ENCODE results near the gene CNGB1. TPM values are rescaled to one million over a fixed set of nuclear protein-coding genes. Genes with fewer than 3 reads are reported as not detected.

The CNGB1 gene
- total RNA-seq, 2 experiments from 2014 or later: not detected

GRCh38 chr16:57949013-57949412 is 21.9 kb downstream of the CNGB1 start:
- H3K27ac Mint-ChIP-seq: no peak overlapping the region
- H3K4me3 Mint-ChIP-seq: no peak overlapping the region
- ATAC-seq (no peak), DNase-seq (no peak)
- POLR2A ChIA-PET: no interaction called here
- H3K36me3 Mint-ChIP-seq (ENCODE audit: low read depth): no peaks in the 10 kb centered on the region
- H3K4me1 Mint-ChIP-seq (ENCODE audit: low read depth): no peaks in the 10 kb centered on the region
- TF ChIP-seq, protein P1, sequence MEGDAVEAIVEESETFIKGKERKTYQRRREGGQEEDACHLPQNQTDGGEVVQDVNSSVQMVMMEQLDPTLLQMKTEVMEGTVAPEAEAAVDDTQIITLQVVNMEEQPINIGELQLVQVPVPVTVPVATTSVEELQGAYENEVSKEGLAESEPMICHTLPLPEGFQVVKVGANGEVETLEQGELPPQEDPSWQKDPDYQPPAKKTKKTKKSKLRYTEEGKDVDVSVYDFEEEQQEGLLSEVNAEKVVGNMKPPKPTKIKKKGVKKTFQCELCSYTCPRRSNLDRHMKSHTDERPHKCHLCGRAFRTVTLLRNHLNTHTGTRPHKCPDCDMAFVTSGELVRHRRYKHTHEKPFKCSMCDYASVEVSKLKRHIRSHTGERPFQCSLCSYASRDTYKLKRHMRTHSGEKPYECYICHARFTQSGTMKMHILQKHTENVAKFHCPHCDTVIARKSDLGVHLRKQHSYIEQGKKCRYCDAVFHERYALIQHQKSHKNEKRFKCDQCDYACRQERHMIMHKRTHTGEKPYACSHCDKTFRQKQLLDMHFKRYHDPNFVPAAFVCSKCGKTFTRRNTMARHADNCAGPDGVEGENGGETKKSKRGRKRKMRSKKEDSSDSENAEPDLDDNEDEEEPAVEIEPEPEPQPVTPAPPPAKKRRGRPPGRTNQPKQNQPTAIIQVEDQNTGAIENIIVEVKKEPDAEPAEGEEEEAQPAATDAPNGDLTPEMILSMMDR (IDR thresholded peaks at IDR 0.05): no peak
- H3K27me3 Mint-ChIP-seq: no peaks in the 10 kb centered on the region
- intact Hi-C loops (cut with micrococcal nuclease): no loop called here
- CTCF ChIA-PET: interaction anchor here (0.8 kb wide), 1 partner anchor 51 kb away, joined by 3 read pairs; no protein-coding TSS in a partner anchor
- no peaks in the 10 kb centered on the region for H3K9me3 Mint-ChIP-seq

DNA sequence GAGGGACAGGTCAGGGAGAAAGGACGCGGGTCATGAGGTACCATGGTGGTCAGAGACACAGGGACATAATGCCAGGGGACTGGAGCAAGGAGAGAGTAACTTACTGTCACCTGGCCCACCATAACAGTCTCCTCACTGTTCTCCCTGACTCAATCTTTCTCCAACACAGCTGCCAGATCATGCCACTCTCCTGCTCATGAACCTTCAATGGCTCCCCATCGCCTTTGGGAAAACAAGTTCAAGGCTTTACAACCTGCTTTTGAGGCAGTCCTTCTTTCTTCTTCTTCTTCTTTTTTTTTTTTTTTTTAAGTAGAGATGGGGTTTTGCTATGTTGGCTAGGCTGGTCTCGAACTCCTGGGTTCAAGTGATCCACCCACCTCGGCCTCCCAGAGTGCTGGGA is 22.9 kb downstream of the CNGB1 start:
- ChIA-PET CTCF (no interaction called here), POLR2A (no interaction called here)
- ATAC-seq: no peak
- Mint-ChIP-seq H3K27me3 (no peaks in the 10 kb centered on the region), H3K27ac (no peak overlapping the region), H3K4me1 (ENCODE audit: low read depth) (no peaks in the 10 kb centered on the region), H3K4me3 (no peak overlapping the region), H3K36me3 (ENCODE audit: low read depth) (no peaks in the 10 kb centered on the region), H3K9me3 (no peaks in the 10 kb centered on the region)
- intact Hi-C loops (cut with micrococcal nuclease): no loop called here
- TF ChIP-seq, protein P1 (IDR thresholded peaks at IDR 0.05): no peak
- no peak for DNase-seq

- Mint-ChIP-seq H3K36me3 (ENCODE audit: low read depth) (no peaks in the 10 kb centered on the region), H3K27me3 (no peaks in the 10 kb centered on the region), H3K4me3 (no peak overlapping the region), H3K27ac (no peak overlapping the region), H3K9me3 (no peaks in the 10 kb centered on the region), H3K4me1 (ENCODE audit: low read depth) (no peaks in the 10 kb centered on the region)
- CTCF ChIA-PET: no interaction called here
- TF ChIP-seq, protein P1 (IDR thresholded peaks at IDR 0.05): no peak
- intact Hi-C loops (cut with micrococcal nuclease): no loop called here
- POLR2A ChIA-PET: no interaction called here
- ATAC-seq (no peak), DNase-seq (no peak)
These were observed 23.7 kb downstream of the CNGB1 start for GRCh38 chr16:57947261-57947660.

- H3K4me3 Mint-ChIP-seq: no peak overlapping the region
- POLR2A ChIA-PET: no interaction called here
These were observed 24.6 kb downstream of the CNGB1 start for GRCh38 chr16:57946181-57946801.

DNA sequence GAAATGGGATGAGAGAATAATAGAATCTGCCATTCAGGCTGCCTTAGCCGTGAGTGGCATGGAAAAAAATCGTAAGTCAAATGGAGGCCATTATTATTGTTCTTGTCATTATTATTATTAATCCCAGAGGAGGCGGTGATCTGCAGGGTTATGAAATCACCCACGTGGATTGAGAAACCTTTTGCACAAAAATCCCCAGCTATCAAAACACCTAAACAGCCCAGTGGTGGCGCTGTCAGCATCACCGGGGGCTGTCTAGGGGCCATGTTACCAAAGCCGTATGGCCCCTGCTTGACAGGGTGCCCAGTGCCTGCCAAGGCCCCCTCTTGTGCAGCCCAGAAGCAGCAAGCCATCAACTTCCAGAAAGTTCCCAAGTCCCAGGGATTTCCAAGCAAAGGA is 25.2 kb downstream of the CNGB1 start:
- Mint-ChIP-seq H3K4me3 (no peak overlapping the region), H3K27ac (no peak overlapping the region), H3K9me3 (no peaks in the 10 kb centered on the region), H3K4me1 (ENCODE audit: low read depth) (no peaks in the 10 kb centered on the region), H3K27me3 (peaks cover 1% of the 10 kb centered on the region), H3K36me3 (ENCODE audit: low read depth) (no peaks in the 10 kb centered on the region)
- ATAC-seq (no peak), DNase-seq (no peak)
- TF ChIP-seq, protein P1 (IDR thresholded peaks at IDR 0.05): no peak
- POLR2A ChIA-PET: no interaction called here
- CTCF ChIA-PET: no interaction called here
- intact Hi-C loops (cut with micrococcal nuclease): no loop called here

More at GRCh38 chr16:57946181-57946801, 24.6 kb downstream of the CNGB1 start:
- ATAC-seq: no peak
- DNase-seq: no peak
- Mint-ChIP-seq H3K27me3 (peaks cover 1% of the 10 kb centered on the region), H3K27ac (no peak overlapping the region), H3K4me1 (ENCODE audit: low read depth) (no peaks in the 10 kb centered on the region), H3K9me3 (no peaks in the 10 kb centered on the region), H3K36me3 (ENCODE audit: low read depth) (no peaks in the 10 kb centered on the region)
- TF ChIP-seq, protein P1 (IDR thresholded peaks at IDR 0.05): no peak
- CTCF ChIA-PET: no interaction called here
- intact Hi-C loops (cut with micrococcal nuclease): no loop called here
